HepG2 (cell line): ENCODE measurements around the gene TENT4B. TPM values are rescaled to one million over a fixed set of nuclear protein-coding genes. Genes with fewer than 3 reads are reported as not detected.

Source experiments
- ATAC-seq: fragments of 200-7000 bp; cut with Tn5 transposase; 3 replicates; pipeline ENCODE4 v1.9.1; 2020; ENCODE audit warnings: mild to moderate bottlenecking, moderate library complexity
- BruUV-seq: library from RNA; stranded (reverse); fragments of 400-500 nt; replicated peaks from 2 replicates; lab custom pipeline; 2021; lab: Mats Ljungman, UMichigan
- CTCF ChIA-PET: fragments of 300-600 bp; formaldehyde crosslinking; extraction: SDS; loops from one replicate; lab custom pipeline; 2021; ENCODE audit warnings: low total read pairs, inconsistent platforms, low intra/inter-chr PET ratio; lab: Yijun Ruan, JAX
- POLR2A ChIA-PET: fragments of 350-600 bp; sonication (Branson Sonifier 250); formaldehyde crosslinking; loops from one replicate; lab custom pipeline; 2020; ENCODE audit warnings: antibody characterized with exemption, inconsistent platforms; lab: Yijun Ruan, JAX
- DNase-seq: peaks from one replicate; pipeline ENCODE4 v3.0.0-alpha.2; 2015; ENCODE audit warnings: low spot score
- FAIRE-seq: peaks from 3 replicates; lab custom pipeline; 2011; peaks lifted over from hg19 to GRCh38; lab: Jason Lieb, UNC
- H2AFZ ChIP-seq: one replicate; pipeline ENCODE4 v1.6.1; 2011; ENCODE audit warnings: low read length, inconsistent platforms
- H3K27ac ChIP-seq: fragments of 300-600 bp; 3 replicates; pipeline ENCODE4 v1.8.0; 2011; ENCODE audit warnings: mixed run types, mild to moderate bottlenecking, mixed read lengths, low read length, inconsistent platforms; ENCODE audit not compliant: insufficient read depth; ENCODE audit errors: extremely low read length
- H3K27me3 ChIP-seq, 2 experiments: fragments of 200-600 bp in 1 of 2; 2 replicates in 1 of 2; 3 replicates in 1 of 2; pipeline versions ENCODE4 v1.6.0 to v1.8.0; 2011; ENCODE audit warnings: low read length in 2 of 2, mild to moderate bottlenecking in 2 of 2, moderate library complexity in 2 of 2, inconsistent platforms in 1 of 2; ENCODE audit not compliant: insufficient read depth in 2 of 2, control insufficient read depth in 1 of 2
- H3K36me3 ChIP-seq, 2 experiments: fragments of 200-600 bp in 1 of 2; replicated peaks in 1 of 2; 2 replicates in 1 of 2; 3 replicates in 1 of 2; pipeline versions ENCODE4 v1.5.1 to v1.8.0; 2011; ENCODE audit warnings: low read length in 2 of 2, inconsistent platforms in 1 of 2; ENCODE audit not compliant: insufficient read depth in 2 of 2, control insufficient read depth in 1 of 2
- H3K4me1 ChIP-seq: 2 replicates; pipeline ENCODE4 v1.5.1; 2012; ENCODE audit warnings: low read length, inconsistent platforms; ENCODE audit not compliant: insufficient read depth
- H3K4me2 ChIP-seq: 2 replicates; pipeline ENCODE4 v1.6.0; 2011; ENCODE audit warnings: low read depth, low read length, inconsistent platforms
- H3K4me3 ChIP-seq, 3 experiments: fragments of 200-600 bp in 1 of 3; sonication (generic), shearing (Covaris generic) in 1 of 3; replicated peaks in 1 of 3; 2 replicates each; pipeline ENCODE4 v1.5.1; 2011 to 2016; ENCODE audit warnings: low read length in 3 of 3, inconsistent platforms in 2 of 3, low read depth in 2 of 3, mild to moderate bottlenecking in 2 of 3, control low read depth in 1 of 3, mixed read lengths in 1 of 3; ENCODE audit not compliant: insufficient read depth in 1 of 3
- H3K79me2 ChIP-seq: one replicate; pipeline ENCODE4 v1.6.1; 2011; ENCODE audit warnings: low read length, inconsistent platforms; ENCODE audit not compliant: insufficient read depth
- H3K9ac ChIP-seq: 2 replicates; pipeline ENCODE4 v1.6.0; 2011; ENCODE audit warnings: mild to moderate bottlenecking, low read depth, low read length, inconsistent platforms; ENCODE audit not compliant: insufficient read depth
- H3K9me3 ChIP-seq: 2 replicates; pipeline ENCODE4 v1.5.1; 2012; ENCODE audit warnings: mild to moderate bottlenecking, low read length
- H4K20me1 ChIP-seq: 2 replicates; pipeline ENCODE4 v1.6.0; 2011; ENCODE audit warnings: inconsistent platforms, mild to moderate bottlenecking, low read length, moderate library complexity; ENCODE audit not compliant: insufficient read depth
- HNF1A ChIP-seq, 2 experiments: sonication (generic) in 1 of 2; formaldehyde crosslinking in 1 of 2; IDR thresholded peaks; 2 replicates each; pipeline versions ENCODE4 v1.4.0 to v1.6.1; 2016 to 2020; ENCODE audit warnings: borderline replicate concordance in 1 of 2, low read depth in 1 of 2, mild to moderate bottlenecking in 1 of 2, missing genetic modification reagents in 1 of 2
- ZNF768 ChIP-seq: sonication (generic); formaldehyde crosslinking; IDR thresholded peaks from 2 replicates; pipeline ENCODE4 v1.4.0; 2020; ENCODE audit warnings: missing genetic modification reagents
- WGBS: methylation state at CpG from one replicate; pipeline ENCODE4 v1.1.6; 2017; ENCODE audit warnings: low lambda C conversion rate; 5-methylcytosine and 5-hydroxymethylcytosine counted together
- in situ Hi-C: cut with HindIII; loops from 2 replicates; pipeline ENCODE4 v1.10.0; 2017; ENCODE audit warnings: low pct_unique_long_range_greater_than_20kb; ENCODE audit not compliant: extremely low pct_ligation_motif_present
- intact Hi-C: fragments of 100-400 bp; cut with micrococcal nuclease; formaldehyde crosslinking; loops from one replicate; pipeline ENCODE4 v1.10.0; 2022; ENCODE audit not compliant: unreplicated experiment
- polyA plus RNA-seq, 8 experiments: library from polyadenylated mRNA; depleted of rRNA in 3 of 8; stranded (reverse) in 7 of 8; unstranded in 1 of 8; fragments of >200 nt; fragmentation: Illumina TruSeq in 4 of 8; extraction: Trizol in 4 of 8; gene quantifications; 2 replicates each; pipeline versions ENCODE4 v1.2.1 to v1.2.3, GENCODE V29; 2011 to 2016; ENCODE audit warnings: low read depth in 4 of 8, missing spikeins in 1 of 8, mixed read lengths in 1 of 8; ENCODE audit not compliant: insufficient read depth in 1 of 8
- total RNA-seq, 5 experiments: library from RNA; depleted of rRNA; stranded (reverse); fragments of >200 nt; fragmentation: Illumina TruSeq; extraction: Trizol; gene quantifications; 2 replicates each; pipeline ENCODE4 v1.2.3, GENCODE V29; 2016; ENCODE audit warnings: low read depth in 1 of 5
- TF ChIP-seq, protein P1 (sequence below): sonication (generic); formaldehyde crosslinking; IDR thresholded peaks from 2 replicates; pipeline ENCODE4 v1.4.0; 2020; ENCODE audit warnings: mild to moderate bottlenecking, missing genetic modification reagents

The TENT4B gene
- total and polyA plus RNA-seq, 2 of the 13 experiments (the other 11 are each of a cell fraction or from before 2014, with no cell fraction given): 15.0 to 32.8 TPM

GRCh38 chr16:50272687-50273381 lies 119.7 kb downstream of the TENT4B start:
- peaks cover 31% of the 10 kb centered on the region for H3K4me1 ChIP-seq
- TF ChIP-seq, protein P1, sequence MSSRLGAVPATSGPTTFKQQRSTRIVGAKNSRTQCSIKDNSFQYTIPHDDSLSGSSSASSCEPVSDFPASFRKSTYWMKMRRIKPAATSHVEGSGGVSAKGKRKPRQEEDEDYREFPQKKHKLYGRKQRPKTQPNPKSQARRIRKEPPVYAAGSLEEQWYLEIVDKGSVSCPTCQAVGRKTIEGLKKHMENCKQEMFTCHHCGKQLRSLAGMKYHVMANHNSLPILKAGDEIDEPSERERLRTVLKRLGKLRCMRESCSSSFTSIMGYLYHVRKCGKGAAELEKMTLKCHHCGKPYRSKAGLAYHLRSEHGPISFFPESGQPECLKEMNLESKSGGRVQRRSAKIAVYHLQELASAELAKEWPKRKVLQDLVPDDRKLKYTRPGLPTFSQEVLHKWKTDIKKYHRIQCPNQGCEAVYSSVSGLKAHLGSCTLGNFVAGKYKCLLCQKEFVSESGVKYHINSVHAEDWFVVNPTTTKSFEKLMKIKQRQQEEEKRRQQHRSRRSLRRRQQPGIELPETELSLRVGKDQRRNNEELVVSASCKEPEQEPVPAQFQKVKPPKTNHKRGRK (CRISPR knock-in tag): no peak
- peak; percentile 94 for TF ChIP-seq ZNF768 (CRISPR knock-in tag)
- TF ChIP-seq HNF1A (IDR thresholded peaks at IDR 0.05; ENCODE audit: low read depth): no peak
- no peak for TF ChIP-seq HNF1A (CRISPR knock-in tag; IDR thresholded peaks at IDR 0.05; ENCODE audit: borderline replicate concordance)
- H2AFZ ChIP-seq: no peak overlapping the region
- in situ Hi-C loops (loop anchor here (5.0 kb wide), 1 partner anchor 49 kb away; no protein-coding TSS in a partner anchor), intact Hi-C loops (no loop called here)
- H3K4me2 ChIP-seq: no peak overlapping the region
- ChIA-PET POLR2A (interaction anchor here (1.2 kb wide), 1 partner anchor 40 kb away, joined by 3 read pairs; no protein-coding TSS in a partner anchor), CTCF (no interaction called here)
- FAIRE-seq (no peak), ATAC-seq (no peak), DNase-seq (no peak)
- H3K36me3 ChIP-seq: no peaks in the 10 kb centered on the region
- H4K20me1 ChIP-seq: no peaks in the 10 kb centered on the region
- H3K9ac ChIP-seq: no peak overlapping the region
- no peak overlapping the region for H3K4me3 ChIP-seq
- no peak overlapping the region for H3K27ac ChIP-seq
- no peaks in the 10 kb centered on the region for H3K79me2 ChIP-seq
- H3K27me3 ChIP-seq: peaks cover 2 to 26% of the 10 kb centered on the region in 2 experiments; a peak in 3 of 5 replicates
- BruUV-seq: no TSS peak
- WGBS: 41% methylated on average over 4 of the region's 5 CpGs
- H3K9me3 ChIP-seq: no peaks in the 10 kb centered on the region
